ENCODE data around the gene INPP5D.

Gene INPP5D

GRCh38 chr2:233233618-233234230 is 173.6 kb downstream of the INPP5D start:
- H3K4me3 ChIP-seq (ENCODE audit: severe bottlenecking): no peak overlapping the region
- ATAC-seq (ENCODE audit: low read depth) (no peak), DNase-seq (ENCODE audit: low spot score) (no peak)
- no peaks in the 10 kb centered on the region for H3K9me3 ChIP-seq (ENCODE audit: severe bottlenecking)
- H3K36me3 ChIP-seq (ENCODE audit: low read depth): no peaks in the 10 kb centered on the region
- no peak for TF ChIP-seq CTCF (IDR thresholded peaks at IDR 0.05; ENCODE audit: poor library complexity, severe bottlenecking)
- H3K27ac ChIP-seq (ENCODE audit: poor library complexity, severe bottlenecking): no peak overlapping the region
- no peaks in the 10 kb centered on the region for H3K4me1 ChIP-seq (ENCODE audit: insufficient read depth, poor library complexity, severe bottlenecking)
- H3K27me3 ChIP-seq (ENCODE audit: insufficient read depth, poor library complexity, severe bottlenecking): no peaks in the 10 kb centered on the region

- H3K27ac ChIP-seq (ENCODE audit: poor library complexity, severe bottlenecking): no peak overlapping the region
- H3K4me3 ChIP-seq (ENCODE audit: severe bottlenecking): no peak overlapping the region
- no peaks in the 10 kb centered on the region for H3K36me3 ChIP-seq (ENCODE audit: low read depth)
- H3K27me3 ChIP-seq (ENCODE audit: insufficient read depth, poor library complexity, severe bottlenecking): no peaks in the 10 kb centered on the region
- no peaks in the 10 kb centered on the region for H3K4me1 ChIP-seq (ENCODE audit: insufficient read depth, poor library complexity, severe bottlenecking)
- no peaks in the 10 kb centered on the region for H3K9me3 ChIP-seq (ENCODE audit: severe bottlenecking)
- DNase-seq (ENCODE audit: low spot score) (no peak), ATAC-seq (ENCODE audit: low read depth) (no peak)
- TF ChIP-seq CTCF (IDR thresholded peaks at IDR 0.05; ENCODE audit: poor library complexity, severe bottlenecking): no peak
Measured at GRCh38 chr2:233234264-233234663, 174.1 kb downstream of the INPP5D start.

DNA sequence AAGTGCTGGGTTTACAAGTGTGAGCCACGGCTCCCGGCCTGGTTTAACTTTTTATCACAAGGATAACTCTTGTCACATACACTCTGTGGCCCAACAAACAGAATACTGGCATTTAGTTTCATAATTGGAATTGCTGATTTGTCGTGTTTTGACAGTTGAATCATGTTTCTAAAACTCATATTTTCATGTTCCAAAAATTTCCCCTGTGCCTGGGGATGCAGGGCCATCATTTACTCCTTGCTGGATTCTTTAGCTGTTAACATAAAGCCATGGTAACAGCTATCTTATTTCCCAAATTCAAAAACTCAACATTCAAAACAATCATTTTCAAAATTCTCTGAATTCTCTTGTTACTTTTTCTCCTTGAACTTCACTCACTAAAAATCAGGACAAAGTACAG is 174.9 kb downstream of the INPP5D start:
- TF ChIP-seq CTCF (IDR thresholded peaks at IDR 0.05; ENCODE audit: poor library complexity, severe bottlenecking): no peak
- H3K9me3 ChIP-seq (ENCODE audit: severe bottlenecking): no peaks in the 10 kb centered on the region
- no peaks in the 10 kb centered on the region for H3K27me3 ChIP-seq (ENCODE audit: insufficient read depth, poor library complexity, severe bottlenecking)
- H3K4me3 ChIP-seq (ENCODE audit: severe bottlenecking): no peak overlapping the region
- no peaks in the 10 kb centered on the region for H3K4me1 ChIP-seq (ENCODE audit: insufficient read depth, poor library complexity, severe bottlenecking)
- H3K36me3 ChIP-seq (ENCODE audit: low read depth): no peaks in the 10 kb centered on the region
- no peak for DNase-seq (ENCODE audit: low spot score)
- no peak overlapping the region for H3K27ac ChIP-seq (ENCODE audit: poor library complexity, severe bottlenecking)
- ATAC-seq (ENCODE audit: low read depth): no peak

DNA sequence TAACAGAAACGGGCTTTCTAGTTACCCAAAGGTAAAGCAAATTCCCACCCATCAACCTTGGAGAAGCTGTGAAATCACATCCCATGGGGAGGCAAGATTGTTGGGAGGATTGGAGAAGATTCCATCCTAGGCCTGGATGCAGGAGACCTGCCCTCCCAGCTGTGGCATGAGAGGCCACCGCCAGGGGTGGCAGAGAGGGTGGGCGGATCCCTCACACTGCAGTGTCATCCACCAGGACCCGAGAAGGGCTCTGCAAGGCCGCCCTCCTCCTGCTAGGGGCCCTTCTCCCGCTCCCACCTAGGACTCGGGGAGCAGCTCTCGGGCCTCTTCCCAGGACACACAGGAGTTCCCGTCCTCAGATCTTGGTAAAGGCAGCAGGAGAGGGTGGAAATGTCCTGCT is 175.8 kb downstream of the INPP5D start:
- peaks cover 5% of the 10 kb centered on the region for H3K4me1 ChIP-seq (ENCODE audit: insufficient read depth, poor library complexity, severe bottlenecking)
- DNase-seq (ENCODE audit: low spot score) (no peak), ATAC-seq (ENCODE audit: low read depth) (no peak)
- no peaks in the 10 kb centered on the region for H3K27me3 ChIP-seq (ENCODE audit: insufficient read depth, poor library complexity, severe bottlenecking)
- no peak for TF ChIP-seq CTCF (IDR thresholded peaks at IDR 0.05; ENCODE audit: poor library complexity, severe bottlenecking)
- H3K4me3 ChIP-seq (ENCODE audit: severe bottlenecking): no peak overlapping the region
- H3K9me3 ChIP-seq (ENCODE audit: severe bottlenecking): no peaks in the 10 kb centered on the region
- no peak overlapping the region for H3K27ac ChIP-seq (ENCODE audit: poor library complexity, severe bottlenecking)
- no peaks in the 10 kb centered on the region for H3K36me3 ChIP-seq (ENCODE audit: low read depth)

- TF ChIP-seq CTCF (IDR thresholded peaks at IDR 0.05; ENCODE audit: poor library complexity, severe bottlenecking): no peak
- Histone ChIP-seq H3K4me3 (ENCODE audit: severe bottlenecking) (no peak overlapping the region), H3K27me3 (ENCODE audit: insufficient read depth, poor library complexity, severe bottlenecking) (no peaks in the 10 kb centered on the region), H3K36me3 (ENCODE audit: low read depth) (no peaks in the 10 kb centered on the region), H3K27ac (ENCODE audit: poor library complexity, severe bottlenecking) (no peak overlapping the region), H3K4me1 (ENCODE audit: insufficient read depth, poor library complexity, severe bottlenecking) (peaks cover 14% of the 10 kb centered on the region), H3K9me3 (ENCODE audit: severe bottlenecking) (no peaks in the 10 kb centered on the region)
- ATAC-seq (ENCODE audit: low read depth) (no peak), DNase-seq (ENCODE audit: low spot score) (no peak)
Measured at GRCh38 chr2:233236820-233237589, 176.9 kb downstream of the INPP5D start.
